ENCODE data around the gene ZNF560.

- TF ChIP-seq ARHGAP35 (CRISPR knock-in tag; IDR thresholded peaks at IDR 0.05; ENCODE audit: borderline replicate concordance) (no peak), CTCF (CRISPR knock-in tag; IDR thresholded peaks at IDR 0.05) (no peak), CREB1 (IDR thresholded peaks at IDR 0.05) (no peak), CREB1 (CRISPR knock-in tag; IDR thresholded peaks at IDR 0.05) (no peak), KLF6 (CRISPR knock-in tag; IDR thresholded peaks at IDR 0.05) (no peak), SKI (IDR thresholded peaks at IDR 0.05; ENCODE audit: partially characterized antibody) (no peak), ZNF101 (CRISPR knock-in tag; IDR thresholded peaks at IDR 0.05; ENCODE audit: borderline replicate concordance, low read depth) (no peak), GMEB1 (CRISPR knock-in tag; IDR thresholded peaks at IDR 0.05; ENCODE audit: borderline replicate concordance) (no peak), ATF6 (CRISPR knock-in tag; conservative IDR thresholded peaks at IDR 0.05) (no peak), SNAPC5 (CRISPR knock-in tag; IDR thresholded peaks at IDR 0.05; ENCODE audit: borderline replicate concordance) (no peak), ZNF788 (CRISPR knock-in tag; IDR thresholded peaks at IDR 0.05; ENCODE audit: borderline replicate concordance) (no peak), REST (IDR thresholded peaks at IDR 0.05; ENCODE audit: borderline replicate concordance in 1 of 2, low read depth in 1 of 2, low read length in 2 of 2) (no peak), ZNF350 (CRISPR knock-in tag; IDR thresholded peaks at IDR 0.05; ENCODE audit: borderline replicate concordance, low read depth) (no peak), KDM1A (CRISPR knock-in tag; IDR thresholded peaks at IDR 0.05) (no peak), HNRNPK (IDR thresholded peaks at IDR 0.05; ENCODE audit: low read depth, low read length, poor library complexity, severe bottlenecking) (no peak)
These were observed 44.5 kb downstream of the ZNF560 start for GRCh38 chr19:9453953-9454352.
